HUES6 (cell line): ENCODE measurements around the gene EHD1.
"Not testable (repeated sequence)": the region's sequence is repeated elsewhere in the genome, so short reads cannot be mapped to it uniquely, and the experiment has no call there.

Source experiments
- H3K27ac ChIP-seq: 2 replicates; pipeline ENCODE4 v1.7.0; 2013; ENCODE audit warnings: low read depth, mild to moderate bottlenecking, low read length, inconsistent platforms
- H3K27me3 ChIP-seq: 2 replicates; pipeline ENCODE4 v1.6.1; 2013; ENCODE audit warnings: low read length; ENCODE audit not compliant: control insufficient read depth, insufficient read depth
- H3K36me3 ChIP-seq: 2 replicates; pipeline ENCODE4 v1.6.1; 2013; ENCODE audit warnings: low read length; ENCODE audit not compliant: control insufficient read depth, insufficient read depth
- H3K4me1 ChIP-seq: 2 replicates; pipeline ENCODE4 v1.6.1; 2013; ENCODE audit warnings: low read length; ENCODE audit not compliant: control insufficient read depth, insufficient read depth
- H3K4me3 ChIP-seq: 2 replicates; pipeline ENCODE4 v1.5.1; 2013; ENCODE audit warnings: low read depth, low read length
- H3K9ac ChIP-seq: one replicate; pipeline ENCODE4 v1.6.1; 2013; ENCODE audit warnings: mild to moderate bottlenecking, low read length
- H3K9me3 ChIP-seq: 2 replicates; pipeline ENCODE4 v1.6.1; 2013; ENCODE audit warnings: low read depth, low read length; ENCODE audit not compliant: control insufficient read depth, insufficient read depth

The EHD1 gene

DNA sequence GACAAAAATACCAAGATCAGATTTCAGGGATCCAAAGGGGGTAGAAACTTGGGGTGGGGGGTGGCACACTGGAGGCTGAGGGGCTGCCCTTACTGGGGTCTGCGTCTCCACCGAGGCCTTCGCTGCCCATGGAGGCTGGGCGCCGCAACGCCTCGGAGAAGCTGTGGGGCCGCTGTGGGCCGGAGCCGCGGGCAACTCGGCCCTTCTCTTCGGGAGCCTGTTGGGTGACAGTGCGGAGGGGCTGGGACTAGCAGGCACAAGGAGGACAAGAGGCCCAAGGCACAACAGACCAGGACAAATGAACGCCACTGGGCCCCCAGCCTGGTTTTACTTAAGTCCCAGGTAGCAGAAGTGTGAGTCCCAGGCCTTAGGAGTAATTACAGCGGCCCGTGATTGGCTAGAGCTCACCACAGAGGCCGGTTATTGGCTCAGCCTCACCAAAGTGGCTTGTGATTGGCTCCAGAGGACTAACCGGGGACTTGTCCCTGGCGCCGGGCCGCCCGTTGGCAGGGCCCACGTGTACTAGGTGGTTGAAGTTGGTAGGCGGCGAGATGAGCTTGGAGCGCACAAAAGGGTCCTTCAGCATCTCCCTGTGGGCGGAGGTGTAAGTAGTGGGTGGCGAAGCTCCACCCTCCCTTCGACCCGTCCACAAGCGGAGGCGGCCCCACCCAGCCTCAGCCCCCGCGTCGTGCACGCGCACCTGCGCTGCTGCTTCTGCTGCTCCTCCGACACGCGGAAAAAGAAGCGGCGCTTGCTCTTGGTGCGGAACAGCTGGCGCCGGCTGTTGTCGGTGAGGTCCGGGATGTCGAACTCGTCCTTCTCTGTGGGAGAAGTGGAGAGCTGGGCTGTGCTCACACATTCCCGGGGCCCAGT lies 51.6 kb downstream of the EHD1 start:
- Histone ChIP-seq H3K9ac (no peak overlapping the region), H3K9me3 (no peaks in the 10 kb centered on the region), H3K4me1 (no peaks in the 10 kb centered on the region), H3K27ac (no peak overlapping the region), H3K27me3 (no peaks in the 10 kb centered on the region), H3K36me3 (peaks cover 49% of the 10 kb centered on the region), H3K4me3 (no peak overlapping the region)

DNA sequence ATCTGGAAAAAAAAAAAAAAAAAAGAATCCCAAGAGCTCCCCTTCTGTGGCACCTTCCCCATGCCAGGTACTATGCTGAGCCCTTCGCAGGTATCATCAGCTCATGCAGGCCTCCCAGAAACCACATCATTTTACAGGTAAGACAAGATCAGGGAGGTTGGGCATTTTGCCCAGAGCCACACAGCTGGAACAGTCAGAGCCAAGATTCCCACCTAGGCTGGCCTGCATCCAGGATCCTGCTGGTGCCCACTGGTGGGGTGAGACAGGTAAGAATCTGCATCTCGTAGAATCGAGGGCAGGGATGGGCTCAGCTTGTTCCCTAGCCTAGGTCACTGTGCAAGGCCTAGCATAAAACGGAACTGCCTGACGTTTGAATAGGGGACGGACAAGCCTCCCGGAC lies 52.4 kb downstream of the EHD1 start:
- Histone ChIP-seq H3K27ac (no peak overlapping the region), H3K36me3 (peaks cover 41% of the 10 kb centered on the region), H3K27me3 (no peaks in the 10 kb centered on the region), H3K4me1 (no peaks in the 10 kb centered on the region), H3K9ac (no peak overlapping the region), H3K9me3 (no peaks in the 10 kb centered on the region), H3K4me3 (no peak overlapping the region)

DNA sequence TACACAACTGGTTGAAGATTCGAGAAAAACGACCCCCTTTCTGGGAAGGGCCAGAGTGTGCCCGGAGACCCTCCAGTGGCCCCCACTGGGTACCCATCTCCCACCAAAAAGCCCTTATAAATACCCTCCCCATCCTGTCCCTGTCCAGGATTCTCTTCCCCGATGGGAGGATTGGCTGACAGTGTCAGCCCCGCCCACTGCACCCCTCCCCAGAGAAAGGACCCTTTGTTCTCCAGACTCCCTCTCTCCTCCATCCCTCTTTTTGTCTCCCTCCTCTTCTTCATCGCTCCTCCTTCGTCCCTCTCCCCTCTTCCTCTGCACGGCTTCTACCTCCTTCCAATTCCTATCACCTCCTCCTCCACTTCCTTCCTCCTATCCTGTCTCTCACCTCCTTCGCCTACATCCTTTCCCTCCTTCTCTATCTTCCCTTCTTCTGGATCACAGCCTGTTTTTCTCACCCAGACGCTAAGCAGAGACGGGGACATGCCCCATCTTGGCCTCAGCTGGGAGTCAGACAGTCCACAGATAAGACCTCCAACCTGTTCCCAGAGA lies 54.8 kb downstream of the EHD1 start:
- Histone ChIP-seq H3K4me1 (no peaks in the 10 kb centered on the region), H3K9me3 (no peaks in the 10 kb centered on the region), H3K27ac (no peak overlapping the region), H3K36me3 (peaks cover 24% of the 10 kb centered on the region), H3K27me3 (no peaks in the 10 kb centered on the region), H3K4me3 (no peak overlapping the region), H3K9ac (no peak overlapping the region)

GRCh38 chr11:64817476-64817875 lies 60.9 kb downstream of the EHD1 start:
- no peak overlapping the region for H3K4me3 ChIP-seq
- no peak overlapping the region for H3K27ac ChIP-seq
- no peaks in the 10 kb centered on the region for H3K36me3 ChIP-seq
- no peaks in the 10 kb centered on the region for H3K4me1 ChIP-seq
- H3K27me3 ChIP-seq = no peaks in the 10 kb centered on the region
- no peak overlapping the region for H3K9ac ChIP-seq
- no peaks in the 10 kb centered on the region for H3K9me3 ChIP-seq

DNA sequence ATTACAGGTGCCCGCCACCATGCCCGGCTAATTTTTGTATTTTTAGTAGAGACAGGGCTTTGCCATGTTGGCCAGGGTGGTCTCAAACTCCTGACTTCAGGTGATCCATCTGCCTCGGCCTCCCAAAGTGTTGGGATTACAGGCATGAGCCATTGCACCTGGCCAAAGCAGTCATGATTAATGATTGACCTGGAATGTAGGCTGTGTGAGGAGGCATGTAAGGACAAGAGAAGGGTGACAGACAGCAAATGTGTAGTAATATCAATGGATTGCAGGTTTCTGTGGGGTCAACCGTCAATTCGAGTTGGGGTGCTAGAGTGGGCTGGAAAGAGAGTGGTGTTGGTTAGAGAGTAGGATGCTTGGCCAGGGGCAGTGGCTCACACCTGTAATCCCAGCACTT lies 63.0 kb downstream of the EHD1 start:
- not testable (repeated sequence) for H3K4me1 ChIP-seq, H3K36me3 ChIP-seq, H3K27ac ChIP-seq, H3K9me3 ChIP-seq, H3K27me3 ChIP-seq, H3K4me3 ChIP-seq, H3K9ac ChIP-seq

DNA sequence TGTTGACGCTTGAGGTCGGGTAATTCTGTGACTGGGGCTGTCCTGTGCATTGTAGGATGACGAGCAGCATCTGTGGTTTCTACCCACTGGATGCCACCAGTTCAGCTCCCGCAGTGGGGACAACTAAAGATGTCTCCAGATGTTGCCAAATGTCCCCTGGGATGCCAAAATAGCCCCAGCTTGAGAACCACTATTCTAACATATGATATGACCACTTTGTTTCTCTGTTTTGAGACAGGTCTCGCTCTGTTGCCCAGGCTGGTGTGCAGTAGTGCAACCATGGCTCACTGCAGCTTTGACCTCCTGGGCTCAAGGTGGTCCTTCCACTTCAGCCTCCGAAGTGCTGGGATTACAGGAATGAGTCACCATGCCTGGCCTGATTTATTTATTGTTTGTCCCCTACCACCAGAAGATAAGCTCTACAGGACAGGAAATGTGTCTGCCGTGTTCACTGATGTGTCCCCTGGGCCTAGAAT lies 63.7 kb downstream of the EHD1 start:
- Histone ChIP-seq H3K9me3 (no peaks in the 10 kb centered on the region), H3K27ac (no peak overlapping the region), H3K27me3 (no peaks in the 10 kb centered on the region), H3K9ac (no peak overlapping the region), H3K36me3 (no peaks in the 10 kb centered on the region), H3K4me1 (no peaks in the 10 kb centered on the region), H3K4me3 (no peak overlapping the region)

GRCh38 chr11:64813826-64814225 lies 64.6 kb downstream of the EHD1 start:
- H3K36me3 ChIP-seq = no peaks in the 10 kb centered on the region
- no peaks in the 10 kb centered on the region for H3K9me3 ChIP-seq
- H3K9ac ChIP-seq = no peak overlapping the region
- H3K27ac ChIP-seq = no peak overlapping the region
- H3K27me3 ChIP-seq = no peaks in the 10 kb centered on the region
- H3K4me1 ChIP-seq = peaks cover 6% of the 10 kb centered on the region
- H3K4me3 ChIP-seq = no peak overlapping the region

- peak overlapping the region; percentile 83 for H3K4me3 ChIP-seq
- no peaks in the 10 kb centered on the region for H3K9me3 ChIP-seq
- H3K36me3 ChIP-seq = peaks cover 23% of the 10 kb centered on the region
- H3K27ac ChIP-seq = no peak overlapping the region
- H3K9ac ChIP-seq = no peak overlapping the region
- H3K27me3 ChIP-seq = no peaks in the 10 kb centered on the region
- H3K4me1 ChIP-seq = peaks cover 6% of the 10 kb centered on the region
Observed at GRCh38 chr11:64810891-64811272, 67.5 kb downstream of the EHD1 start.

DNA sequence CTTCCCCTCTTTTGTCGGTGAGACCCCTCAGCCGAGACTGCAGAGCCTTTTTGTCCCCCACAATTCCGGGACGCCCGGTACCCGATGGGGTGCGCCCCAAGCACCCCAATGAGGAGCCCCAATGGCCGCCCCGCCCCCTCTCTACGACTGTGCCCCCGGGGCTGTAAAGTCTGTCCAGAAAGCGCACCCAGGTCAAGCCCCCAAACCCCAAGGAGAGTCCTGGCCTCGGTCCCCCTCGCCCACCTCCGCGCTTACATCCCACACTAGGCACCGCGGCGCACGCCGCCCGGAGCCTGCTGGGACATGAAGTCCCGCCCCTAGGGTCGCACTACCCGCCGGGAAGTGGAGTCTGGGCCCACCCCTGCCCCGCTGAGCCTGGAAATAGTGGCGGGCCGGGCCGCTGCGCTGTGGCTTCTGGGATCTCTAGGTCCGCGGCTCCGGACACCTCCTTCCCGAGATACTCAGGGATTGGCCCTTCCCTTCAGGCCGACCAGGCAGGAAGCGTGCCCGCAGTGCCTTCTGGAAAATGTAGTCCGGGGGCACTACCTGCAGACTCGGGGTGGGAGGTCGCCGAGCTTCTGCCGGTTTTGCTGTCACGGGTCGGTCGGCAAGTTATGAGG lies 68.0 kb downstream of the EHD1 start, which contains the start of gene MEN1:
Gene MEN1, minus strand, starts transcription at position 281 of the 620 bp plus-strand sequence. CDS start 442 bp downstream, outside the sequence.
- H3K27ac ChIP-seq = no peak within 1 kb of the TSS
- peaks cover 6% of the 10 kb centered on the region for H3K4me1 ChIP-seq

GRCh38 chr11:64809781-64810241 lies 68.6 kb downstream of the EHD1 start:
- Histone ChIP-seq H3K36me3 (peaks cover 33% of the 10 kb centered on the region), H3K4me1 (peaks cover 6% of the 10 kb centered on the region), H3K27me3 (no peaks in the 10 kb centered on the region), H3K9me3 (no peaks in the 10 kb centered on the region), H3K27ac (no peak overlapping the region), H3K9ac (peak overlapping the region; percentile 60), H3K4me3 (peak overlapping the region; percentile 83)

More for the DNA sequence above, 68.0 kb downstream of the EHD1 start, which contains the start of gene MEN1:
- H3K9me3 ChIP-seq = no peaks in the 10 kb centered on the region
- no peaks in the 10 kb centered on the region for H3K27me3 ChIP-seq
- peak within 1 kb of the TSS; percentile 83 for H3K4me3 ChIP-seq
- peak within 1 kb of the TSS; percentile 60 for H3K9ac ChIP-seq
- peaks cover 27% of the 10 kb centered on the region for H3K36me3 ChIP-seq

GRCh38 chr11:64805481-64805880 lies 72.9 kb downstream of the EHD1 start:
- Histone ChIP-seq H3K27ac (no peak overlapping the region), H3K4me3 (no peak overlapping the region), H3K27me3 (no peaks in the 10 kb centered on the region), H3K36me3 (peaks cover 41% of the 10 kb centered on the region), H3K9ac (no peak overlapping the region), H3K9me3 (no peaks in the 10 kb centered on the region), H3K4me1 (peaks cover 12% of the 10 kb centered on the region)
